Measurements from ENCODE around the gene KCTD3.

KCTD3 gene

GRCh38 chr1:215566556-215567490 is at the start of gene KCTD3:
TSS of gene KCTD3 (plus strand) at chr1:215567304. CDS start at chr1:215567686, 382 bp downstream.
- DNase-seq: peak; percentile 59

- peak; percentile 28 for DNase-seq
These were observed 49.6 kb upstream of the KCTD3 start for GRCh38 chr1:215517441-215517891.

- no peak for DNase-seq
These were observed 48.5 kb upstream of the KCTD3 start for GRCh38 chr1:215518594-215518993.

- no peak for DNase-seq
These were observed 45.8 kb upstream of the KCTD3 start for GRCh38 chr1:215521279-215521678.

GRCh38 chr1:215523128-215523861 is 43.8 kb upstream of the KCTD3 start:
- peak; percentile 1 for DNase-seq

- no peak for DNase-seq
These were observed 43.2 kb upstream of the KCTD3 start for GRCh38 chr1:215523906-215524305.

- peak; percentile 15 for DNase-seq
These were observed 40.8 kb upstream of the KCTD3 start for GRCh38 chr1:215526147-215526845.

- no peak for DNase-seq
These were observed 40.3 kb upstream of the KCTD3 start for GRCh38 chr1:215526846-215527151.

- DNase-seq: no peak
These were observed 38.0 kb upstream of the KCTD3 start for GRCh38 chr1:215529111-215529510.

GRCh38 chr1:215529571-215529970 is 37.5 kb upstream of the KCTD3 start:
- no peak for DNase-seq

- no peak for DNase-seq
These were observed 36.6 kb upstream of the KCTD3 start for GRCh38 chr1:215530401-215530984.

GRCh38 chr1:215539803-215540570 is 27.1 kb upstream of the KCTD3 start:
- DNase-seq: peak; percentile 19

- DNase-seq: no peak
These were observed 24.8 kb upstream of the KCTD3 start for GRCh38 chr1:215542301-215542700.

- no peak for DNase-seq
These were observed 23.9 kb upstream of the KCTD3 start for GRCh38 chr1:215543191-215543606.

GRCh38 chr1:215543806-215544205 is 23.3 kb upstream of the KCTD3 start:
- no peak for DNase-seq

GRCh38 chr1:215544566-215544965 is 22.5 kb upstream of the KCTD3 start:
- no peak for DNase-seq

- no peak for DNase-seq
These were observed 22.0 kb upstream of the KCTD3 start for GRCh38 chr1:215545096-215545495.

GRCh38 chr1:215547011-215547410 is 20.1 kb upstream of the KCTD3 start:
- no peak for DNase-seq

GRCh38 chr1:215551806-215552205 is 15.3 kb upstream of the KCTD3 start:
- no peak for DNase-seq

GRCh38 chr1:215554865-215555264 is 12.2 kb upstream of the KCTD3 start:
- DNase-seq: no peak

- DNase-seq: no peak
These were observed 11.6 kb upstream of the KCTD3 start for GRCh38 chr1:215555531-215555930.

GRCh38 chr1:215556996-215557395 is 10.1 kb upstream of the KCTD3 start:
- DNase-seq: no peak

Measured in COR-L47 (cell line).